Fibroblast of lung (primary cell): ENCODE measurements around the gene C1QTNF8.

ENCODE experiments used
- CTCF ChIP-seq, 2 donors: IDR thresholded peaks in 1 of 2; conservative IDR thresholded peaks in 1 of 2; 1 replicate in 1 of 2; 2 replicates in 1 of 2; pipeline ENCODE4 v1.5.1; 2011 to 2012; ENCODE audit warnings: low read length in 2 of 2, control low read depth in 1 of 2, inconsistent platforms in 1 of 2, low read depth in 1 of 2, mild to moderate bottlenecking in 1 of 2
- EZH2 ChIP-seq: IDR thresholded peaks from 2 replicates; pipeline ENCODE4 v1.5.1; 2012; ENCODE audit warnings: low read length, control low read depth, mild to moderate bottlenecking; ENCODE audit errors: missing control alignments

DNA sequence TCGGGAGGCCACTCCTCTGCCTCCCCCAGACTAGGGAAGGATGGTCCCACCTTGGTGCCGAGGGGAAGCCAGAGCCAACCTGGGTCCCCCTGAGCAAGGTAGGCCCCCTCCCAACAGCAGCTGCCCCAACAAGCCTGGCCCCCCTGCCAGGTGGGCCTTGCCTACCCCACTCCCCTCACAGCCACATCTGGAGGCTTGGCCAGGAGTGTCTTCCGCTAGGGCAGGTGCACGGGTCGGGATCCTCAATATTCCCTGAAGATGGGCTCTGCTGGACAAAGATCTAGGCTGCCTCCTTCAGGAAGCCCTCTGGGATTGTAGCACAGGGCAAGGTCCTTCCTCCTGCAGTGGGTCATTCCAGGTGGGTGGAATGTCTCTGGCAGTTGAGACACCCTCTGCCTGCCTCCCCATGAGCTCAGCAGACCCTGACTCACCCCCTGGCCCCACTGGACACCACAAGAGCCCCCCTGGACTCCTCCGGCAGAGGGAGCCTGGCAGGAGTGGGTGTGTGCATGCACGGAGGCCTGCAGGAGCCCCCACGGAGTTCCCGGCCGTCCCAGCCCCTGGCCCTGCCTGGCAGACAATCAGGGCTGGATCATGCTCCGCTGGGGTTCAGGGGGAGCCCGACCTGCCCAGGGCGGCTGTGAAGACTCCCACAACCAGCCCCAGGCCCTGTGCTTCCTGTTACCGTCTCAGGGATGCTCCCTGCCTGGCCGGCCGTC is 435 bp downstream of the C1QTNF8 start:
- TF ChIP-seq CTCF (conservative IDR thresholded peaks at IDR 0.05 in 1 of 2, IDR thresholded peaks at IDR 0.05 in 1 of 2; ENCODE audit: low read depth in 1 of 2, low read length in 2 of 2) (no peak), EZH2 (no peak)
